ENCODE data around the gene NKD1.

The NKD1 gene

DNA sequence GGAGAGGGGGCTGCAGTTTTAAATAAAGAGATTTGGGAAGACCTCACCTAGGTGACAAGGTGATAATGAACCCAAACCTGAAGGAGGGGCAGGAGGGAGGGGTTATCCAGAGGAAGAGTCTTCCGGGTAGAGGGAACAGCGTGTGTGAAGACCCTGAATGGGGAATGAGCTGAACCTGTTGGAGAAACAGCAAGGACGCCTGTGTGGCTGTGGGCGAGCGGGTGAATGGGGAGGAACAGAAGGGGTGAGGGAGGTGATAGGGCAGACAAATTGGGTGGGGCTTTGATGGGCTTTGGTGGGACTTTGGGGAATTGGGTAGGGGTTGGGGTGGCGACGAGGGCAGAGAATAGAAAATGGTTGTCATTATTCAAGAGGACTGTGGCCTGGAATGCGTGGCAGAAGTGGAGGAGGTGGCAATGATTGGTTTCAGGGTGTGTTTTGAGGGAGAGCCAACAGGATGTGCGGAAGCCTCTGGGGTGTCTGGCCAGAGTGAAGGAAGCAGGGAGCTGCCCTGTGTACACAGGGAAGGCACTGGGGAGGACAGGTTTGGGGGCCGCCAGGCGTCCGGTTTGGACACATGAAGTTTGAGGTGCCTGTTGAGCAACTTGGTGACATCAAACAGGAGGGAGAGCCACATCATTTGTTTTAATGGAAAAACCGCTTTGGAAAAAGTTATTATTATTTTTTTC lies 48.7 kb downstream of the NKD1 start:
- no peak overlapping the region for H3K4me3 ChIP-seq (ENCODE audit: low read depth, low read length)
- TF ChIP-seq, protein P1, sequence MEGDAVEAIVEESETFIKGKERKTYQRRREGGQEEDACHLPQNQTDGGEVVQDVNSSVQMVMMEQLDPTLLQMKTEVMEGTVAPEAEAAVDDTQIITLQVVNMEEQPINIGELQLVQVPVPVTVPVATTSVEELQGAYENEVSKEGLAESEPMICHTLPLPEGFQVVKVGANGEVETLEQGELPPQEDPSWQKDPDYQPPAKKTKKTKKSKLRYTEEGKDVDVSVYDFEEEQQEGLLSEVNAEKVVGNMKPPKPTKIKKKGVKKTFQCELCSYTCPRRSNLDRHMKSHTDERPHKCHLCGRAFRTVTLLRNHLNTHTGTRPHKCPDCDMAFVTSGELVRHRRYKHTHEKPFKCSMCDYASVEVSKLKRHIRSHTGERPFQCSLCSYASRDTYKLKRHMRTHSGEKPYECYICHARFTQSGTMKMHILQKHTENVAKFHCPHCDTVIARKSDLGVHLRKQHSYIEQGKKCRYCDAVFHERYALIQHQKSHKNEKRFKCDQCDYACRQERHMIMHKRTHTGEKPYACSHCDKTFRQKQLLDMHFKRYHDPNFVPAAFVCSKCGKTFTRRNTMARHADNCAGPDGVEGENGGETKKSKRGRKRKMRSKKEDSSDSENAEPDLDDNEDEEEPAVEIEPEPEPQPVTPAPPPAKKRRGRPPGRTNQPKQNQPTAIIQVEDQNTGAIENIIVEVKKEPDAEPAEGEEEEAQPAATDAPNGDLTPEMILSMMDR (IDR thresholded peaks at IDR 0.05; ENCODE audit: borderline replicate concordance, insufficient read depth, low read depth, low read length) = no peak

DNA sequence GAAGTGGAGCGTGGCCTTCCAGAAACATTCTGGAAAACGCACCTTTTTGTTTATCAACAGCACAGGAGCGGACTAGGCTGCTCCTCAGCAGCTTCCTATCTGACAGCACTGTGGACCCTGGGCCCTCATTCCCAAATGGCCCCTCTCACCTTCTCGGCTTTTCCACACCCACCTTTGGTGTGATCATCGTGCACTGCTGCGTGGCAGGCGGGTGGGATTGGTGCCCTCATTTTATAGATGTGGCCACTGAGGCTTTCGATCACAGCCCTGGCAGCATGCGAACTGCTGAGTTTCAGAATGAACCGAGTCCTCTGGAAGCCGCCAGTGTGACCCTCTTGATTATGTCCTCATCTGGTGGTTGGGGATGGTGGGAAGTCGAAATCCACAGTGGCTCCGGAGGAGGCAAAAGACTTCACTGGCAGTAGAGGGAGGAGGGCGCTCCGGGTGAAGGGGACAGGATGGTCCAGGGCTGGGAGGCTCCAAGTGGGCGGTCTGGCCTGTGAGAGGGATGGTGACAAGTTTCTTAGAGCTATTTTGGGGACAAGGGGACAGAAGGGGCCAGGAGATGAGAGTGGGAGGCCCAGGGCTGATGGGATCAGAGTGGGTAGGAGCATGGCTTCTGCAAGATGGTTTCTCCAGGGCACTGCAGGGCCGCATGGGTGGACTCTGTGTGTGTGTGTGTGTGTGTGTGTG lies 49.5 kb downstream of the NKD1 start:
- no peak overlapping the region for H3K4me3 ChIP-seq (ENCODE audit: low read depth, low read length)
- TF ChIP-seq, protein P1 (IDR thresholded peaks at IDR 0.05; ENCODE audit: borderline replicate concordance, insufficient read depth, low read depth, low read length) = no peak

DNA sequence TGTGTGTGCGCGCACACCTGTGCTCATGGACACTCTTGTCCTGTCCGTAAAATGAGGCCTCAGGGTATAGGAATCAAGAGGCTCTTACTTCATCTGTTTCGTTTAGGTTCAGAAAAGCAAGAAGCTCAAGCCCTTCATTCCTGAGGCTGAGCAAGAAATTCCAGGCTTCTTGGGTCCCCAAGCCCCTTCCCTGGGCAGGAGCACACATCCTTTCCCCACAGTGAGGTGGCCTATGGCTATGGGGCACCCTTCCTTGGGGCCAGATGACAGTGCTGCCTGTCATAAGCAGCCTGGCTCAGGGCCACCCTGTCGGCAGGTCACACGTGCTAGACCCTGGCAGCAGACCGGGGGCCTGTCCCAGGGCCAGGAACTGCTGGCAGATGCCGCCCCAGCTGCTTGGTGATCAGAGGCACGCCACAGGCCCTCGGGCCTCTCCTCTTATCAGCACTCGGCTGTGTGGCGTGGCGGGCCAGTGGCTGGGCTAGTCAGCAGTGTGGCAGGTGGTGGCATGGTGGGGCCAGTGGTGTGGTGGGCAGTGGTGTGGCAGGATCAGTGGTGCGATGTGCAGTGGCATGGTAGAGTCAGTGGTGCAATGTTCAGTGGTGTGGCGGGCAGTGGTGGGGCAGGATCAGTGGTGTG lies 50.2 kb downstream of the NKD1 start:
- TF ChIP-seq, protein P1 (IDR thresholded peaks at IDR 0.05; ENCODE audit: borderline replicate concordance, insufficient read depth, low read depth, low read length) = no peak

DNA sequence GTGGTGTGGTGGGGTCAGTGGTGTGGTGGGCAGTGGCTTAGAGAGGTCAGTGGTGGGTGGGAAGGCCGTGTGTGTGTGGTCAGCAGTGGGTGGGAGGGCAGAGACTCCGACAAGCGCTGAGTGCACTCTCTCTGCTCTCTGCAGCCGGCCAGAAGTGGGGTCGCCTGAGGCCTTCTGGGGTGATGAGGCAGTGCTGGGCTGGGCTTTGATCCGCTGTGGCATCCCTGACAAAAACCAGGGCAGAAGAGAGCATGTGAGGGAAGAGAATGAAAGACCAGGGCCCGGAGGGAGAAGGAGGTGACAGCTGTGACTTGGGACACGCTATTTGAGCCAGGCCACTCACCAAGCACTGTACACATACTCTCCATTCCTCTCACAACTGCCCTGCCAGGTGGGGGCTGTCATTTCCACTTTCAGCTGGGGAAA lies 50.8 kb downstream of the NKD1 start:
- H3K4me3 ChIP-seq (ENCODE audit: low read depth, low read length) = no peak overlapping the region
- TF ChIP-seq, protein P1 (IDR thresholded peaks at IDR 0.05; ENCODE audit: borderline replicate concordance, insufficient read depth, low read depth, low read length) = no peak

More for the DNA sequence above, 50.2 kb downstream of the NKD1 start:
- no peak overlapping the region for H3K4me3 ChIP-seq (ENCODE audit: low read depth, low read length)

DNA sequence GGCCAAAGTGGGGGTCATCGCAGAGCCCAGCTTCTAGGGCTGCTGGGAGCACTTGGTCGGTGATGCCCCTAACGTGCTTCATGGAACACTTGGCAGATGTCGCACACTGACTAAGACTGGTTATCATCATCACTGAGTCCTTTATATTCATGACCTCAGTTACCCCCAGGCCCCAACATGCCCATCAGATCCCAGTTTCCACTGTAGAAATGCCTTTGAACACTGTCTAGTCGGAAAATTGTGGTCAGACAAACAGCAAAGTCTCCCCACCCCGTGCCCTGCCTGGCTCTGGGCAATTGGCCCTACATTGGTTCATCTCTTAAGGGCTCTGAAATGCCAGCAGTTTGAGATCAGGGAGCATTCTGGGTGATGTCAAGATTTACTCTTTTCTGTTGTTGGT lies 51.3 kb downstream of the NKD1 start:
- TF ChIP-seq, protein P1 (IDR thresholded peaks at IDR 0.05; ENCODE audit: borderline replicate concordance, insufficient read depth, low read depth, low read length) = no peak

DNA sequence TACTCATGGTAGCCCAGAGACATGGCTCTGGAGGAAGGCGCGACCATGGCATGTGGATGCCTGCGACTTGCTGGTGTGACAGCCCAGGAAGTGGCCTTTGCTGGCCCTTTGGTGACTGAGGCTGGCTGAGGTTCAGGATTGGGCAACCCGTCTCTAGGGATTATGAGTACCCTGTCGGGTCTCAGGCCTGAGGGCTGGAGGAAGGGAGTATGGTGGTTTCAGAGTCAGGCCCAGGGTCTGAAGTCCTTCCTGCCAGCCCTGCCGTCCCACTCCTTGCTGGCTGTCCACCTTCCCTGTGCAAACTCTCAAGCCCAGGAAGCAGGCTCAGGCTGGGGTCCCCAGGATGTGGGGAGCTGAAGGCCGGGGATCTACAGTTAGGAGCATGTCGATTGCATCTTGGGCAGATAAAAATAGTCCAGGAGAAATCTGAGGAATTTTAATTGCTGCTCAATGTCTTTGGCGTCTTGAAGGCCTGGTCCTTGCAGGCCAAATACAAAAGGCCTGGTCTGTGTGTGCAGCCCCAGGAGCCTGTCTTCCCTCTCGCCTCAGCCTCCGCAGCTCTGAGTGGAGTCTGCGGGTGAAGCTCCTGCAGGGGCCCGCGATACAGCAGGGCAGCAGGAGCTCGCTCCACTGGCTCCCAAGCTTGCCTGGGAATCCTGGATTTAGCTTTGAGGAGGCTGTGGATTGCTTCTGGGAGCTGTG lies 52.5 kb downstream of the NKD1 start:
- TF ChIP-seq, protein P1 (IDR thresholded peaks at IDR 0.05; ENCODE audit: borderline replicate concordance, insufficient read depth, low read depth, low read length) = no peak
- no peak overlapping the region for H3K4me3 ChIP-seq (ENCODE audit: low read depth, low read length)

More for the DNA sequence above, 51.3 kb downstream of the NKD1 start:
- no peak overlapping the region for H3K4me3 ChIP-seq (ENCODE audit: low read depth, low read length)
